CD14-positive monocyte (primary cell): ENCODE results near the gene MIA. TPM values are rescaled to one million over a fixed set of nuclear protein-coding genes. Genes with fewer than 3 reads are reported as not detected.
"Not testable (repeated sequence)": the region's sequence is repeated elsewhere in the genome, so short reads cannot be mapped to it uniquely, and the experiment has no call there.

ENCODE experiments used
- DNase-seq, 3 donors: peaks; one replicate each; pipeline ENCODE4 v3.0.0-alpha.2; 2011 to 2022
- H2AFZ ChIP-seq: 2 replicates; pipeline ENCODE4 v1.6.0; 2012; ENCODE audit warnings: mild to moderate bottlenecking, low read depth, low read length, inconsistent platforms; ENCODE audit not compliant: insufficient read depth, poor library complexity, severe bottlenecking
- H3K27ac ChIP-seq, 2 donors: 1 replicate in 1 of 2; 2 replicates in 1 of 2; pipeline ENCODE4 v1.5.1; 2012 to 2013; ENCODE audit warnings: low read length in 2 of 2, control low read depth in 1 of 2, inconsistent platforms in 1 of 2, low read depth in 1 of 2, mild to moderate bottlenecking in 1 of 2
- H3K27me3 ChIP-seq, 2 donors: one replicate each; pipeline versions ENCODE4 v1.6.0 to v1.6.1; 2011 to 2013; ENCODE audit warnings: low read length in 2 of 2; ENCODE audit not compliant: control insufficient read depth in 2 of 2, insufficient read depth in 2 of 2
- H3K36me3 ChIP-seq, 2 donors: replicated peaks in 1 of 2; 1 replicate in 1 of 2; 2 replicates in 1 of 2; pipeline versions ENCODE4 v1.5.1 to v1.6.1; 2012 to 2013; ENCODE audit warnings: low read length in 2 of 2, control low read depth in 1 of 2, inconsistent platforms in 1 of 2, mild to moderate bottlenecking in 1 of 2; ENCODE audit not compliant: insufficient read depth in 2 of 2, control insufficient read depth in 1 of 2
- H3K4me1 ChIP-seq, 2 donors: 1 replicate in 1 of 2; 2 replicates in 1 of 2; pipeline versions ENCODE4 v1.5.1 to v1.6.1; 2012 to 2013; ENCODE audit warnings: low read length in 2 of 2, control low read depth in 1 of 2, inconsistent platforms in 1 of 2, mild to moderate bottlenecking in 1 of 2, moderate library complexity in 1 of 2; ENCODE audit not compliant: insufficient read depth in 2 of 2, control insufficient read depth in 1 of 2
- H3K4me2 ChIP-seq: replicated peaks from 2 replicates; pipeline ENCODE3; 2012; ENCODE audit warnings: low read length, moderate library complexity, mild to moderate bottlenecking; ENCODE audit not compliant: poor library complexity, severe bottlenecking; ENCODE audit errors: extremely low read depth
- H3K4me3 ChIP-seq, 3 experiments: fragments of 200-600 bp in 1 of 3; sonication (generic) in 1 of 3; replicated peaks in 1 of 3; 1 replicate in 2 of 3; 2 replicates in 1 of 3; pipeline ENCODE4 v1.5.1; 2011 to 2013; ENCODE audit warnings: low read length in 3 of 3, mild to moderate bottlenecking in 3 of 3, control low read depth in 2 of 3, low read depth in 2 of 3, inconsistent platforms in 1 of 3, moderate library complexity in 1 of 3
- H3K79me2 ChIP-seq: 2 replicates; pipeline ENCODE4 v1.6.0; 2012; ENCODE audit warnings: mild to moderate bottlenecking, control low read depth, inconsistent platforms, low read length, moderate library complexity; ENCODE audit not compliant: insufficient read depth
- H3K9ac ChIP-seq: 2 replicates; pipeline ENCODE4 v1.6.0; 2017; ENCODE audit warnings: low read length, mild to moderate bottlenecking; ENCODE audit not compliant: insufficient read depth, poor library complexity, severe bottlenecking
- H3K9me3 ChIP-seq, 2 donors: replicated peaks in 1 of 2; 1 replicate in 1 of 2; 2 replicates in 1 of 2; pipeline versions ENCODE4 v1.5.1 to v1.6.1; 2012 to 2013; ENCODE audit warnings: low read length in 2 of 2, control low read depth in 1 of 2; ENCODE audit not compliant: control insufficient read depth in 1 of 2, insufficient read depth in 1 of 2
- H4K20me1 ChIP-seq: 2 replicates; pipeline ENCODE4 v1.6.0; 2012; ENCODE audit warnings: mild to moderate bottlenecking, low read length, control low read depth, moderate library complexity; ENCODE audit not compliant: insufficient read depth
- H3K27ac Mint-ChIP-seq, 7 donors: one replicate each; pipeline ENCODE4 v1.8.0; 2020; ENCODE audit warnings: mild to moderate bottlenecking in 7 of 7, mixed read lengths in 7 of 7, moderate library complexity in 6 of 7, inconsistent platforms in 2 of 7
- H3K27me3 Mint-ChIP-seq, 3 donors: one replicate each; pipeline ENCODE4 v1.8.0; 2021 to 2022; ENCODE audit warnings: low read depth in 3 of 3, mild to moderate bottlenecking in 3 of 3, mixed read lengths in 3 of 3, moderate library complexity in 3 of 3, inconsistent platforms in 1 of 3
- H3K36me3 Mint-ChIP-seq, 2 donors: one replicate each; pipeline ENCODE4 v1.8.0; 2020; ENCODE audit warnings: mixed read lengths in 2 of 2, inconsistent platforms in 1 of 2, mild to moderate bottlenecking in 1 of 2
- H3K4me1 Mint-ChIP-seq: one replicate; pipeline ENCODE4 v1.8.0; 2020; ENCODE audit warnings: mild to moderate bottlenecking, mixed read lengths
- H3K4me3 Mint-ChIP-seq, 2 donors: one replicate each; pipeline ENCODE4 v1.8.0; 2020; ENCODE audit warnings: mild to moderate bottlenecking in 2 of 2, mixed read lengths in 2 of 2, moderate library complexity in 1 of 2
- H3K9me3 Mint-ChIP-seq, 7 donors: one replicate each; pipeline ENCODE4 v1.8.0; 2020 to 2022; ENCODE audit warnings: mixed read lengths in 7 of 7, mild to moderate bottlenecking in 6 of 7, moderate library complexity in 6 of 7, inconsistent platforms in 2 of 7
- CTCF ChIP-seq: fragments of 200-600 bp; IDR thresholded peaks from one replicate; pipeline ENCODE4 v1.8.0; 2022; ENCODE audit warnings: antibody characterized with exemption, mild to moderate bottlenecking
- WGBS: methylation state at CpG from one replicate; pipeline ENCODE4 v1.1.5; 2013; ENCODE audit warnings: missing lambda C conversion rate; ENCODE audit not compliant: insufficient coverage; 5-methylcytosine and 5-hydroxymethylcytosine counted together
- intact Hi-C, 2 donors: fragments of 100-400 bp; cut with micrococcal nuclease; formaldehyde crosslinking; loops; one replicate each; pipeline versions ENCODE4 v1.15.0 to v1.15.1; 2023
- polyA plus RNA-seq, 3 donors: library from polyadenylated mRNA; depleted of rRNA in 1 of 3; unstranded in 2 of 3; stranded (reverse) in 1 of 3; fragments of 300-500 nt in 2 of 3; fragments of >200 nt in 1 of 3; fragmentation: Illumina TruSeq in 2 of 3; gene quantifications; 1 replicate in 2 of 3; 2 replicates in 1 of 3; pipeline ENCODE4 v1.2.3, GENCODE V29; 2012 to 2021

Gene MIA
- polyA plus RNA-seq, 3 donors: 0.47 TPM; not detected in 2

DNA sequence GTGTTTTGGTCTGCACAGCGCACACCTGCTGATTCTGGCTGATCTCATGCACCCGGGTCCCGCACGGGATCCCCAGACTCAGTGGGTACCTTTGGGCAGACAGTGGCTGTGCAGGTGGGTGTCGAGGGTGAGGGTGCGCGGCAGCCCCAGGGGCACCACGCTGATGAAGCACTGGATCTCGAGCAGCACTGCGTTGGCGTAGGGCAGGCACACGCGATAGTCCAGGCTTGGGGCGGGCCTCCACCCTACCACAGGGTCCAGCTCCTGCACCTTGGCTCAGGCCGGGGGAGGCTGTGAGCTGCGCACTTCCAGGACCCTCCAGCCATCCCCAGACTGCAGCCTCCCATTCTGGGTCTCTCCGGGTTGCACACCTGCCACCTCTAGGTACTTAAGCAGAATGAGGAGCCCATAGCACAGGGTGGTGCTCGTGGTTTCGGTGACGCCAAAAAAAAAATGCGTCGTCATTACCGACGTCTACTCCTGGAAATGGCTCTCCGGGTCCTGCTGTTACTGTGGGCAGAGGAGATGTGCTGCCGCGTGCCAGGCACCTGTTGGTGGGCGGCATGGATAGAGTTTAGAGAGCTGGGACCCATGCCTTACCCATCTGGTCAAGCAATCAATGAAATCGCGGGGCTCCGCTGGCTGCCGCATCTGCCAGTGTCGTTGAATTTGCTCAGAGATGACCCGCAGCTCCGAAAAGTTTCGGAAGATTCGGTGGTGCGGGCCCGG is 34.2 kb downstream of the MIA start:
- no peak for DNase-seq
- Histone ChIP-seq H3K9ac (no peak overlapping the region), H3K27me3 (no peaks in the 10 kb centered on the region), H2AFZ (no peak overlapping the region), H3K27ac (peak overlapping the region; percentile 3 to 59), H3K4me2 (peak overlapping the region; percentile 71), H3K4me3 (peak overlapping the region in 1 of 3 experiments; percentile 78), H3K4me1 (peaks cover 38 to 50% of the 10 kb centered on the region in 2 donors), H3K79me2 (peaks cover 40% of the 10 kb centered on the region), H4K20me1 (peaks cover 56% of the 10 kb centered on the region), H3K36me3 (peaks cover 35 to 46% of the 10 kb centered on the region in 2 donors), H3K9me3 (no peaks in the 10 kb centered on the region)
- peaks cover 66% of the 10 kb centered on the region for H3K4me1 Mint-ChIP-seq
- intact Hi-C loops: loop anchor here (5.0 to 10.0 kb wide), 3 partner anchors 32 to 323 kb away; partner anchors contain the start of genes ACTMAP (in 1 of the 2), MIA (in 1 of the 2), RAB4B (in 1 of the 2) and SNRPA (in 1 of the 2)
- peaks cover 5 to 19% (median 17%) of the 10 kb centered on the region in 3 donors for H3K27me3 Mint-ChIP-seq
- H3K27ac Mint-ChIP-seq: peak overlapping the region in 4 of 7 donors; percentile 73 to 89 (median 80)
- H3K4me3 Mint-ChIP-seq: no peak overlapping the region
- H3K36me3 Mint-ChIP-seq: peaks cover 35 to 46% of the 10 kb centered on the region in 2 donors
- H3K9me3 Mint-ChIP-seq: peaks cover 0 to 1% (median 0%) of the 10 kb centered on the region in 7 donors
- no peak for TF ChIP-seq CTCF
- WGBS: 93% methylated on average over 38 of the region's 39 CpGs

GRCh38 chr19:40810160-40810559 is 34.8 kb downstream of the MIA start:
- peak overlapping the region in 2 of 3 experiments; percentile 59 to 78 for H3K4me3 ChIP-seq
- H3K27ac ChIP-seq: peak overlapping the region; percentile 48 to 59
- H3K27ac Mint-ChIP-seq: peak overlapping the region in 6 of 7 donors; percentile 73 to 98 (median 87)
- peaks cover 33% of the 10 kb centered on the region for H3K79me2 ChIP-seq
- WGBS: 53% methylated on average over 3 of the region's 14 CpGs
- H3K9me3 ChIP-seq: no peaks in the 10 kb centered on the region
- H3K27me3 Mint-ChIP-seq: peaks cover 10 to 25% (median 22%) of the 10 kb centered on the region in 3 donors
- intact Hi-C loops: loop anchor here (5.0 kb wide), 2 partner anchors 33 to 322 kb away; partner anchors contain the start of genes MIA (in 1 of the 2) and RAB4B (in 1 of the 2)
- H3K9ac ChIP-seq: peak overlapping the region; percentile 15
- peak overlapping the region; percentile 71 for H3K4me2 ChIP-seq
- TF ChIP-seq CTCF: no peak
- peaks cover 30 to 40% of the 10 kb centered on the region in 2 donors for H3K36me3 Mint-ChIP-seq
- H3K9me3 Mint-ChIP-seq: peaks cover 0 to 1% (median 0%) of the 10 kb centered on the region in 7 donors
- H4K20me1 ChIP-seq: peaks cover 49% of the 10 kb centered on the region
- peak overlapping the region; percentile 63 for H2AFZ ChIP-seq
- peaks cover 34 to 49% of the 10 kb centered on the region in 2 donors for H3K4me1 ChIP-seq
- peaks cover 0 to 2% of the 10 kb centered on the region in 2 donors for H3K27me3 ChIP-seq
- peaks cover 60% of the 10 kb centered on the region for H3K4me1 Mint-ChIP-seq
- peaks cover 29 to 39% of the 10 kb centered on the region in 2 donors for H3K36me3 ChIP-seq
- no peak for DNase-seq
- H3K4me3 Mint-ChIP-seq: peak overlapping the region; percentile 55 to 89

- Histone ChIP-seq H3K4me1 (peaks cover 34 to 45% of the 10 kb centered on the region in 2 donors), H3K4me3 (peak overlapping the region; percentile 54 to 78 (median 59)), H3K27ac (peak overlapping the region; percentile 48 to 59), H3K36me3 (peaks cover 23 to 33% of the 10 kb centered on the region in 2 donors), H3K4me2 (peak overlapping the region; percentile 71), H3K79me2 (peaks cover 27% of the 10 kb centered on the region), H4K20me1 (peaks cover 43% of the 10 kb centered on the region), H3K9ac (peak overlapping the region; percentile 15), H2AFZ (peak overlapping the region; percentile 63)
- H3K9me3 Mint-ChIP-seq, H3K9me3 ChIP-seq, H3K27me3 ChIP-seq: not testable (repeated sequence)
- peak; percentile 34 to 62 (median 62) for DNase-seq
- H3K27me3 Mint-ChIP-seq: peaks cover 12 to 28% (median 22%) of the 10 kb centered on the region in 3 donors
- H3K27ac Mint-ChIP-seq: peak overlapping the region; percentile 85 to 98 (median 95)
- WGBS: 0% methylated on average over 9 of the region's 65 CpGs
- peak overlapping the region; percentile 89 to 95 for H3K4me3 Mint-ChIP-seq
- intact Hi-C loops: loop anchor here (5.0 kb wide), 2 partner anchors 34 to 321 kb away; partner anchors contain the start of genes MIA (in 1 of the 2) and RAB4B (in 1 of the 2)
- H3K4me1 Mint-ChIP-seq: peaks cover 54% of the 10 kb centered on the region
- peaks cover 26 to 36% of the 10 kb centered on the region in 2 donors for H3K36me3 Mint-ChIP-seq
Measured at GRCh38 chr19:40810649-40811408, 35.5 kb downstream of the MIA start.
